ENCODE measurements around the gene TMSB4X.
"Not testable (repeated sequence)": the region's sequence is repeated elsewhere in the genome, so short reads cannot be mapped to it uniquely, and the experiment has no call there.

Gene TMSB4X

GRCh38 chrX:12955882-12956703 is 18.8 kb upstream of the TMSB4X start:
- no peak for FAIRE-seq

GRCh38 chrX:12956704-12957534 is 18.0 kb upstream of the TMSB4X start:
- no peak for FAIRE-seq

- FAIRE-seq = no peak
Measured at GRCh38 chrX:12958059-12958458, 16.9 kb upstream of the TMSB4X start.

- FAIRE-seq = no peak
Measured at GRCh38 chrX:12958461-12958860, 16.4 kb upstream of the TMSB4X start.

- no peak for FAIRE-seq
Measured at GRCh38 chrX:12961196-12961718, 13.7 kb upstream of the TMSB4X start.

GRCh38 chrX:12962041-12962504 is 12.8 kb upstream of the TMSB4X start:
- no peak for FAIRE-seq

GRCh38 chrX:12963210-12963850 is 11.6 kb upstream of the TMSB4X start:
- not testable (repeated sequence) for FAIRE-seq

GRCh38 chrX:12965131-12965940 is 9.6 kb upstream of the TMSB4X start:
- no peak for FAIRE-seq

- no peak for FAIRE-seq
Measured at GRCh38 chrX:12966151-12966550, 8.8 kb upstream of the TMSB4X start.

GRCh38 chrX:12967711-12968465 is 7.0 kb upstream of the TMSB4X start:
- no peak for FAIRE-seq

GRCh38 chrX:12970691-12971202 is 4.2 kb upstream of the TMSB4X start:
- peak; percentile 38 for FAIRE-seq

GRCh38 chrX:12971282-12972003 is 3.5 kb upstream of the TMSB4X start:
- FAIRE-seq = no peak

- FAIRE-seq = no peak
Measured at GRCh38 chrX:12972243-12972642, 2.7 kb upstream of the TMSB4X start.

- FAIRE-seq = no peak
Measured at GRCh38 chrX:12972878-12973560, 1.9 kb upstream of the TMSB4X start.

- FAIRE-seq = no peak
Measured at GRCh38 chrX:12973561-12974304, 1.2 kb upstream of the TMSB4X start.

GRCh38 chrX:12974305-12974795 is 560 bp upstream of the TMSB4X start:
- no peak for FAIRE-seq

- no peak for FAIRE-seq
Measured at GRCh38 chrX:12975670-12975965, 708 bp downstream of the TMSB4X start.

- FAIRE-seq = no peak
Measured at GRCh38 chrX:12975991-12976558, 1.2 kb downstream of the TMSB4X start.
